ENCODE results near the gene OR2AT4. TPM values are rescaled to one million over a fixed set of nuclear protein-coding genes. Genes with fewer than 3 reads are reported as not detected.

OR2AT4 gene
- total and polyA plus RNA-seq, 2 donors (not counting 3 experiments of a cell fraction or from before 2014, with no cell fraction given), result not detected

DNA sequence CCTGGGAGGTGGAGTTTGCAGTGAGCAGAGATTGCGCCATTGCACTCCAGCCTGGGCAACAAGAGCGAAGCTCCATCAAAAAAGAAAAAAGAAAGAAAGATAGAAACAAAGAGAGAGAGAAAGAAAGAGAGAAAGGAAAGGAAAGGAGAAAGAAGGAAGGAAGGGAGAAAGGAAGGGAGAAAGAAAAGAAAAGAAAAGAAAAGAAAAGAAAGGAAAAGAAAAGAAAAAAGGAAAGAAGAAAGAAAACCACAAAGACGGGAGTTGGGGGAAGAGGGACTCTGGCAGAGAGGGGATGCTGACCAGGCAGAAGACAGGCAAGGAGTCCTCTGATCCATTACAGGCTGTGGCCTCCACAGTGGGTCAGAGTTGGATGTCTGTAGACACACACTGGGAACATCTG, 35.4 kb upstream of the OR2AT4 start:
- BruUV-seq (replicated peaks), result no TSS peak
- POLR2A ChIA-PET, result no interaction called here

More for the DNA sequence above, 35.4 kb upstream of the OR2AT4 start:
- TF ChIP-seq FOS (IDR thresholded peaks at IDR 0.05; ENCODE audit: borderline replicate concordance, insufficient read depth, low read length) (no peak), MYC (IDR thresholded peaks at IDR 0.05; ENCODE audit: low read depth, low read length) (no peak), JUN (IDR thresholded peaks at IDR 0.05; ENCODE audit: borderline replicate concordance, insufficient read depth, insufficient read length, low read depth) (no peak), POLR2A (IDR thresholded peaks at IDR 0.05; ENCODE audit: low read depth, low read length) (no peak), EZH2 (IDR thresholded peaks at IDR 0.05; ENCODE audit: borderline replicate concordance, low read depth, low read length, severe bottlenecking) (no peak), GATA2 (IDR thresholded peaks at IDR 0.05; ENCODE audit: insufficient read depth, insufficient read length, low read depth, low read length) (no peak), POLR2AphosphoS5 (IDR thresholded peaks at IDR 0.05; ENCODE audit: insufficient read depth, low read depth, low read length) (no peak)
- TF ChIP-seq, protein P1, sequence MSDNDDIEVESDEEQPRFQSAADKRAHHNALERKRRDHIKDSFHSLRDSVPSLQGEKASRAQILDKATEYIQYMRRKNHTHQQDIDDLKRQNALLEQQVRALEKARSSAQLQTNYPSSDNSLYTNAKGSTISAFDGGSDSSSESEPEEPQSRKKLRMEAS (IDR thresholded peaks at IDR 0.05; ENCODE audit: insufficient read depth, insufficient read length), result no peak
- TF ChIP-seq, protein P2, sequence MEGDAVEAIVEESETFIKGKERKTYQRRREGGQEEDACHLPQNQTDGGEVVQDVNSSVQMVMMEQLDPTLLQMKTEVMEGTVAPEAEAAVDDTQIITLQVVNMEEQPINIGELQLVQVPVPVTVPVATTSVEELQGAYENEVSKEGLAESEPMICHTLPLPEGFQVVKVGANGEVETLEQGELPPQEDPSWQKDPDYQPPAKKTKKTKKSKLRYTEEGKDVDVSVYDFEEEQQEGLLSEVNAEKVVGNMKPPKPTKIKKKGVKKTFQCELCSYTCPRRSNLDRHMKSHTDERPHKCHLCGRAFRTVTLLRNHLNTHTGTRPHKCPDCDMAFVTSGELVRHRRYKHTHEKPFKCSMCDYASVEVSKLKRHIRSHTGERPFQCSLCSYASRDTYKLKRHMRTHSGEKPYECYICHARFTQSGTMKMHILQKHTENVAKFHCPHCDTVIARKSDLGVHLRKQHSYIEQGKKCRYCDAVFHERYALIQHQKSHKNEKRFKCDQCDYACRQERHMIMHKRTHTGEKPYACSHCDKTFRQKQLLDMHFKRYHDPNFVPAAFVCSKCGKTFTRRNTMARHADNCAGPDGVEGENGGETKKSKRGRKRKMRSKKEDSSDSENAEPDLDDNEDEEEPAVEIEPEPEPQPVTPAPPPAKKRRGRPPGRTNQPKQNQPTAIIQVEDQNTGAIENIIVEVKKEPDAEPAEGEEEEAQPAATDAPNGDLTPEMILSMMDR (IDR thresholded peaks at IDR 0.05; ENCODE audit: extremely low read depth in 1 of 2, insufficient read depth in 1 of 2, low read depth in 1 of 2, low read length in 2 of 2), result no peak
- no peak for FAIRE-seq
- no peaks in the 10 kb centered on the region for H4K20me1 ChIP-seq (replicated peaks; ENCODE audit: control insufficient read depth, extremely low read depth, insufficient read depth, low read length)
- H3K4me3 ChIP-seq (replicated peaks in 1 of 3; ENCODE audit: insufficient read depth in 1 of 3, low read depth in 1 of 3, low read length in 3 of 3), result no peak overlapping the region
- H3K36me3 ChIP-seq (ENCODE audit: control insufficient read depth in 2 of 2, extremely low read depth in 1 of 2, insufficient read depth in 2 of 2, low read length in 2 of 2), result no peaks in the 10 kb centered on the region
- H3K27me3 ChIP-seq (ENCODE audit: control insufficient read depth in 2 of 2, insufficient read depth in 2 of 2, low read length in 2 of 2), result peaks cover 9 to 15% of the 10 kb centered on the region in 2 experiments
- intact Hi-C loops (cut with micrococcal nuclease) (no loop called here), dilution Hi-C loops (cut with MboI; ENCODE audit: extremely low pct_ligation_motif_present, low sequenced_read_pairs) (no loop called here)
- H3K9ac ChIP-seq (replicated peaks; ENCODE audit: extremely low read depth, insufficient read depth, low read length), result no peak overlapping the region
- no peaks in the 10 kb centered on the region for H3K9me3 ChIP-seq (replicated peaks; ENCODE audit: control insufficient read depth, insufficient read depth, low read length)
- H3K27ac ChIP-seq (ENCODE audit: insufficient read depth, low read depth, low read length), result no peak overlapping the region
- H3K4me1 ChIP-seq (ENCODE audit: control insufficient read depth, extremely low read depth, insufficient read depth, low read length), result no peaks in the 10 kb centered on the region
- H3K9me1 ChIP-seq (replicated peaks; ENCODE audit: control insufficient read depth, extremely low read depth, insufficient read depth, low read length), result no peaks in the 10 kb centered on the region
- H2AFZ ChIP-seq (ENCODE audit: low read depth, low read length), result no peak overlapping the region
- no peaks in the 10 kb centered on the region for H3K79me2 ChIP-seq (ENCODE audit: control insufficient read depth, insufficient read depth, low read length)
- no peak for DNase-seq (ENCODE audit: low read depth, low spot score)
- CTCF ChIA-PET, result interaction anchor here (0.7 to 2.8 kb wide), 2 partner anchors 10 to 208 kb away, joined by 3 to 17 read pairs; no protein-coding TSS in a partner anchor
- H3K4me2 ChIP-seq (ENCODE audit: insufficient read depth, low read length), result no peak overlapping the region
